Embryonic facial prominence (tissue), 1 donor: ENCODE measurements around the gene FRZB.

Experiments
- DNase-seq: peaks from one replicate; pipeline ENCODE4 v3.0.0-alpha.2; 2016; ENCODE audit errors: extremely low spot score

The FRZB gene

GRCh38 chr2:182784777-182785176, 81.7 kb downstream of the FRZB start:
- DNase-seq = peak; percentile 30

- no peak for DNase-seq
These were observed 82.3 kb downstream of the FRZB start for GRCh38 chr2:182784058-182784706.
